Activated naive CD8-positive, alpha-beta T cell treated with anti-CD3 and anti-CD28 coated beads for 36 hours (primary cell): ENCODE results near the gene KCNA10. TPM values are rescaled to one million over a fixed set of nuclear protein-coding genes. Genes with fewer than 3 reads are reported as not detected.
A peak's percentile ranks its signal among the peaks of the same experiment; 100 is the strongest.
"Not testable (repeated sequence)": the region's sequence is repeated elsewhere in the genome, so short reads cannot be mapped to it uniquely, and the experiment has no call there.

Experiments
- DNase-seq: peaks from one replicate; pipeline ENCODE4 v3.0.0; 2021
- H3K27ac Mint-ChIP-seq: one replicate; pipeline ENCODE4 v1.8.0; 2022; ENCODE audit warnings: mild to moderate bottlenecking, moderate library complexity, mixed read lengths
- H3K27me3 Mint-ChIP-seq: one replicate; pipeline ENCODE4 v1.8.0; 2022; ENCODE audit warnings: mild to moderate bottlenecking, mixed read lengths
- H3K36me3 Mint-ChIP-seq: one replicate; pipeline ENCODE4 v1.8.0; 2021; ENCODE audit warnings: mild to moderate bottlenecking, mixed read lengths
- H3K4me1 Mint-ChIP-seq: one replicate; pipeline ENCODE4 v1.8.0; 2021; ENCODE audit warnings: mixed read lengths
- H3K4me3 Mint-ChIP-seq: one replicate; pipeline ENCODE4 v1.8.0; 2022; ENCODE audit warnings: mild to moderate bottlenecking, moderate library complexity, mixed read lengths
- H3K9me3 Mint-ChIP-seq: one replicate; pipeline ENCODE4 v1.8.0; 2022; ENCODE audit warnings: mixed read lengths
- total RNA-seq, 2 experiments: library from RNA; stranded (reverse); gene quantifications; one replicate each; pipeline ENCODE4 v1.2.3, GENCODE V29; 2021

Gene KCNA10
- total RNA-seq, 2 experiments from 2014 or later = not detected

DNA sequence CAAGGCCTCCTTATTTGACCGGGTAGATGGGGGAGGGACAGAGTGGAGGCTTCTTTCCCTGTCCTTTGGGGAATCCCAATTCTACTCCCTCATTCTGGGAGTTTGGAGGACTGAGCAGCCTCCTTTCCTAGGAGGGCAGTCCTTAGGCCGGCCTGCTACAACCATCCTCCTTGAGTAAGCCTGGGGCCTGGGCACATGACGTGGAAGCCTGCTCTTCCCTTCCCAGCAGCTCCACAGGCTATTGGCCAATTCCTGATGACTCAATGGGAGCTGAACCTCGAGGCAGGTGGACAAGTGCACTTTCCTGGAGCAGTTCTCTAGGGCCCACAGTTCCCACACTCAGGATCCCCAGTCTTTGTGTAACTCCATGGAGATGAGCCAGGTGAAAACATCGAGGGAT lies 3.1 kb downstream of the KCNA10 start:
- peaks cover 5% of the 10 kb centered on the region for H3K27me3 Mint-ChIP-seq
- no peaks in the 10 kb centered on the region for H3K4me1 Mint-ChIP-seq
- no peak overlapping the region for H3K4me3 Mint-ChIP-seq
- no peak for DNase-seq
- H3K27ac Mint-ChIP-seq = no peak overlapping the region
- H3K36me3 Mint-ChIP-seq = no peaks in the 10 kb centered on the region
- no peaks in the 10 kb centered on the region for H3K9me3 Mint-ChIP-seq

- Mint-ChIP-seq H3K27ac (no peak overlapping the region), H3K36me3 (no peaks in the 10 kb centered on the region), H3K9me3 (no peaks in the 10 kb centered on the region), H3K27me3 (peaks cover 5% of the 10 kb centered on the region), H3K4me3 (no peak overlapping the region), H3K4me1 (no peaks in the 10 kb centered on the region)
- DNase-seq = no peak
Observed at GRCh38 chr1:110515041-110515440, 3.9 kb downstream of the KCNA10 start.

GRCh38 chr1:110513511-110513910 lies 5.5 kb downstream of the KCNA10 start:
- Mint-ChIP-seq H3K4me3 (no peak overlapping the region), H3K36me3 (no peaks in the 10 kb centered on the region), H3K27ac (no peak overlapping the region), H3K9me3 (no peaks in the 10 kb centered on the region), H3K4me1 (no peaks in the 10 kb centered on the region), H3K27me3 (peaks cover 5% of the 10 kb centered on the region)
- no peak for DNase-seq

DNA sequence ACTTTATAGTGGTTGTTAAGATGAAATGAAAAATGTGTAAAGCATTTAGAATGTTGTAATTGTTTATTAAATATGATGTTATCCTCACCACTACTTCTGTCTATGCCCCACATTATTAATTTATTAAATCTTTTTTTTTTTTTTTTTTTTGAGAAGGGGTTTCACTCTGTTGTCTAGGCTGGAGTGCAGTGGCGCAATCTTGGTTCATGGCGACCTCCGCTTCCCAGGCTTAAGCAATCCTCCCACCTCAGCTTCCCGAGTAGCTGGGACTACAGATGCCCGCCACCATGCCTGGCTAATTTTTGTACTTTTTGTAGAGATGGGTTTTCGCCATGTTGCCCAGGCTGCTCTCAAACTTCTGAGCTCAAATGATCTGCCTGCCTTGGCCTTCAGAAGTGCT lies 7.5 kb downstream of the KCNA10 start:
- no peak for DNase-seq
- Mint-ChIP-seq H3K36me3 (no peaks in the 10 kb centered on the region), H3K9me3 (no peaks in the 10 kb centered on the region), H3K4me1 (no peaks in the 10 kb centered on the region), H3K27me3 (no peaks in the 10 kb centered on the region), H3K4me3 (no peak overlapping the region), H3K27ac (no peak overlapping the region)

- H3K27me3 Mint-ChIP-seq = not testable (repeated sequence)
Observed at GRCh38 chr1:110510921-110511320, 8.1 kb downstream of the KCNA10 start.

DNA sequence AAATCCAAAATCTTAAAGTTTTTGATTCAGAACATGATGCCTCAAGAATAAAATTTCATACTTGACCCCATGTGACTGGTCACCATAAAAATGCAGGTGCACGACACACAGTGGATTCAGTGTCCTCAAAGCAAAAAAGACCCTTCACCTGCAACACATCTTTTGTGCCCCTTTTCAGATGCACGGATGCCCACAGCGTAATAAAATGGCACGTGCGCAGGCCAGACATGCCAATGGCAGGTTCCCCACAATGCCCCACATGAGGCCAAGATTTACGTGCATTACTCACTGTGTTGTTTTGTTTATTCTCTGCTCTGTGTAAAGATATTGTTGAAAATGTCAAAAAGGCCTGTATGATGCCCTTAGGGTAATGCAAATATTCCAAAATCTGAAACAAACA lies 9.3 kb downstream of the KCNA10 start:
- no peak for DNase-seq
- no peaks in the 10 kb centered on the region for H3K4me1 Mint-ChIP-seq
- no peaks in the 10 kb centered on the region for H3K36me3 Mint-ChIP-seq
- no peak overlapping the region for H3K4me3 Mint-ChIP-seq
- H3K27me3 Mint-ChIP-seq = no peaks in the 10 kb centered on the region
- no peaks in the 10 kb centered on the region for H3K9me3 Mint-ChIP-seq
- H3K27ac Mint-ChIP-seq = no peak overlapping the region

More at GRCh38 chr1:110510921-110511320, 8.1 kb downstream of the KCNA10 start:
- not testable (repeated sequence) for H3K4me1 Mint-ChIP-seq, H3K9me3 Mint-ChIP-seq, H3K36me3 Mint-ChIP-seq, H3K27ac Mint-ChIP-seq, DNase-seq, H3K4me3 Mint-ChIP-seq

DNA sequence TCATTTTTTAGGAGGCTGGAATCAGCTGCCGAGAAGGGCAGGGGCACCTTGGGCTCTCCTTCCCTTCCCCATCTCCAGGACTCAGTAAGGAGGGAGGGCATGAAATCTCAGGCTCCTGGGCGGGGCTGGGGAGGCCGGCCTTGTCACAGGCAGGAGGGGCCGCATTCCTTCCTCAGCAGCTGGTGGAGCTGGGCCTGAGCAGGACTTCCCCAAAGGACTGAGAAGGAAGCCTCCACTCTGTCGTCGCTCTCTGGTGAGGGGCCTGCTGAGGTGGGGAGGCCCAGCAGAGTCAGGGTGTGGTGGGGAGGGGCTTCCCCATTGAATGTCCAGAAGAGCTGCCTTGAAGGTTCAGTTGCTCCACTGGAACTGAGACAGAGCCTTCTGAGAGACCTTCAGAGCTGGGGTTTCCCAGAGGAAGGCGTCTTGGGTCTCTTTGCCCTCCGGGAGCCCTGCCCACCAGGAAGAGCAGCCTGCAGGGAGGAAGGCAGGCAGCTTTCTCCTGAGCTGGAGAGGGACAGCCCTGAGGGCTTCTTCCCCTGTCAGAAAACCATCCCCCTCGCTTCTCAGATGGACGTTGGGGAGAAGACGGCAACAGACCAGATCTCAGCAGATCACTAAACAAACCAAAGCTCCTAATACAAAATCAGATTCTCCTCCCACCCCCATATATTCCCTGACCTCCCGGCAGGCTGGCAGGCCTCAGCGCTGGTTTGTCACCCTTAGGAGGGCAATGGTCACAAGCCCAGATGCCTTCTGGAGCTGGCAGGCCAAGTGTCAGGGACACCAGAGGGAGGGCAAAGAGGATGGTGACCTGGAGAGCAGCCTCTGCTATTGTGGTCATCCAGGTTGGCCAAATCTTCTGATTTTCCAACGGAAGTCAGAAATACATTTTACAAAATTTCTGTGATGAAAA lies 10.7 kb downstream of the KCNA10 start:
- DNase-seq = no peak
- H3K27ac Mint-ChIP-seq = no peak overlapping the region
- no peaks in the 10 kb centered on the region for H3K27me3 Mint-ChIP-seq
- H3K4me3 Mint-ChIP-seq = no peak overlapping the region
- H3K4me1 Mint-ChIP-seq = no peaks in the 10 kb centered on the region
- H3K36me3 Mint-ChIP-seq = no peaks in the 10 kb centered on the region
- H3K9me3 Mint-ChIP-seq = no peaks in the 10 kb centered on the region

DNA sequence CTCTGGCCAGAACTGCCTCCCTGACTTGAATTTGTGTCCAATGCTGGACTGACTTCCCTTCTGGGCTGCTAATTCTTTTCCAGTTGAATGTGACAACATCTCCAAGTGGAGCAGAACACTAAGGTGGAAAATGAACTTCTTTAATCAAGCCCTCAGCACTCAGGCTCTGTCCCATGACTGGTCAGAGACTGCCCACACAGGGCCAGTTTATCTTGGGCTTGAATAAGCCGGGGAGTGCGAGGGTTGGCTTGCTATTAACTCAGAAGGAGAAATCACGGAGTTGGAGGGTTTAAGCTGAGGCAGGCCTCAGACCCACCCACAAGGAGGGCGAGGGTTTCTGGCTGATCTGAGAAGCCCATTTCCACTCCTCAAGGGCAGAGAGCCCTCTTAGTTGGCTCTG lies 12.4 kb downstream of the KCNA10 start:
- H3K27me3 Mint-ChIP-seq = no peaks in the 10 kb centered on the region
- no peaks in the 10 kb centered on the region for H3K36me3 Mint-ChIP-seq
- no peak overlapping the region for H3K27ac Mint-ChIP-seq
- H3K4me1 Mint-ChIP-seq = no peaks in the 10 kb centered on the region
- DNase-seq = no peak
- no peak overlapping the region for H3K4me3 Mint-ChIP-seq
- H3K9me3 Mint-ChIP-seq = no peaks in the 10 kb centered on the region

DNA sequence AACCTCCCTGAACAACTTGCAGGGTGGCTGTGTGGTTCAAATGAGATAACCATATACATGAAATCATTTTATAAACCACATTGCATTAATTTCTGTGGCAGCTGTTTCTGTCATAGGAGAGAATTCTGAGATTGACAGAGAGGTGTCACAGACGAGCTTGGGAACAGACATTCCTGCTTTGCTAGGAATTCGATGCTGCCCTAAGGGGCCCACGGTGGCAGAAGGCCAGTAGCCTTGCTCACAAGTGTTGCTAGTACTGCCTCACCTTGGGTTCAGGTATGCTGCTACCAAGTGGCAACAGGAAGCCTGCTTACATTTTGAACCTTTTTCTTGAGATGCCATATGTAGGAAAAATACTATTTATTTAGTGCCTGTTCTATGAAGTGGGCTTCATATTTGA lies 13.4 kb downstream of the KCNA10 start:
- no peaks in the 10 kb centered on the region for H3K27me3 Mint-ChIP-seq

GRCh38 chr1:110504226-110504625 lies 14.7 kb downstream of the KCNA10 start:
- no peak overlapping the region for H3K27ac Mint-ChIP-seq

More for the DNA sequence above, 13.4 kb downstream of the KCNA10 start:
- Mint-ChIP-seq H3K27ac (no peak overlapping the region), H3K9me3 (no peaks in the 10 kb centered on the region), H3K36me3 (no peaks in the 10 kb centered on the region), H3K4me1 (no peaks in the 10 kb centered on the region), H3K4me3 (no peak overlapping the region)
- DNase-seq = no peak

DNA sequence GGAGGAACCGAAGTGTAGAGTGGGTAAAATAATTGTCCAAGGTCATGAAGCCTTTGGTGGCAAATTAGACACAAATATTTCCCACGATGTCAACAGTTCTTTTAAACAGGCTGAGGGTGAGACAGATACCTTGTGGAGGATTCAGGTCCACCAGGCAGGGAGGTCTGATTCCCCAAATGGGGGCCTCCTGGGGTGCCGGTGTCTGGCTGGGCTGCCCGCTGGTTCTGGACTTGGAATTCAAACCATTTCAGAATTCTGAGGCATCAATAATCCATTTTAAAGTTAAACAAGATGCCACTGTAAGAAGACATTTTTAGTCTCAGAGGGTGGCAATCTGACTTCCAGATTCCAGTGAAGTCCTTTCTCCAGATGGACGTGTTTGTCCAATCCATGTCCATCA lies 15.5 kb downstream of the KCNA10 start:
- Mint-ChIP-seq H3K4me1 (no peaks in the 10 kb centered on the region), H3K9me3 (no peaks in the 10 kb centered on the region), H3K27me3 (no peaks in the 10 kb centered on the region), H3K36me3 (no peaks in the 10 kb centered on the region), H3K4me3 (no peak overlapping the region), H3K27ac (no peak overlapping the region)
- DNase-seq = no peak

More at GRCh38 chr1:110504226-110504625, 14.7 kb downstream of the KCNA10 start:
- no peak for DNase-seq
- H3K9me3 Mint-ChIP-seq = no peaks in the 10 kb centered on the region
- H3K27me3 Mint-ChIP-seq = no peaks in the 10 kb centered on the region
- H3K36me3 Mint-ChIP-seq = no peaks in the 10 kb centered on the region
- no peaks in the 10 kb centered on the region for H3K4me1 Mint-ChIP-seq
- no peak overlapping the region for H3K4me3 Mint-ChIP-seq

GRCh38 chr1:110502402-110503151 lies 16.4 kb downstream of the KCNA10 start:
- Mint-ChIP-seq H3K27me3 (no peaks in the 10 kb centered on the region), H3K36me3 (no peaks in the 10 kb centered on the region)

DNA sequence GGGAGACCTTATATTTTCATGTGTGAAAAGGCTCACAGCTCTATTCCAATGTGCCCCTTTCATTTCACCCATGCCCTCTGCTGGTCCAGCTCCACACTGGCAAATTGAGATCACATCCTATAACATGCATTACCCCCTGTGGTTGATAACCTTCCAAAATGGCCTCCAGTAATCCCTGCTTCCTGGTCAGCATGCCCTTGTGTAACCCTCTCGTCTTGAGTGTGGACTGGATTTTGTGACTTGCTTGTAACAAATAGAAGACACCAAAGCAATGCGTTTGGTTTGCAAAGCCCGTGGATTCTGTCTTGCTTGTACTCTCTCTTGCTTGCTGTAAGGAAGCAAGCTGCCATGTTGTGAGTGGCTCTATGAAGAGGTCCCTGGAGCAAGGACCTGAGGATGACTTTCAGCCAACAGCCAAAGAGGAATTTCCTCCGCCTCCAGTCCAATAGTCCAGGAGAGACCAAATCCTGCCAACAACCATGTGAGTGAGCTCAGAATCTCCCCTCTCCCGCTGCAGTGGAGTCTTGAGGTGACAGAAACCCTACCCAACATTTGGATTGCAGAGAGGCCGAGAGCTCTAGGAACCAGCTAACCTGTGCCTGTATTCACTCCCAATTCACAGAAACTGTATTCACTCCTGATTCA lies 17.4 kb downstream of the KCNA10 start:
- no peak overlapping the region for H3K4me3 Mint-ChIP-seq
- H3K27me3 Mint-ChIP-seq = no peaks in the 10 kb centered on the region

More at GRCh38 chr1:110502402-110503151, 16.4 kb downstream of the KCNA10 start:
- no peak overlapping the region for H3K4me3 Mint-ChIP-seq
- H3K9me3 Mint-ChIP-seq = no peaks in the 10 kb centered on the region
- no peak overlapping the region for H3K27ac Mint-ChIP-seq
- no peak for DNase-seq
- no peaks in the 10 kb centered on the region for H3K4me1 Mint-ChIP-seq

DNA sequence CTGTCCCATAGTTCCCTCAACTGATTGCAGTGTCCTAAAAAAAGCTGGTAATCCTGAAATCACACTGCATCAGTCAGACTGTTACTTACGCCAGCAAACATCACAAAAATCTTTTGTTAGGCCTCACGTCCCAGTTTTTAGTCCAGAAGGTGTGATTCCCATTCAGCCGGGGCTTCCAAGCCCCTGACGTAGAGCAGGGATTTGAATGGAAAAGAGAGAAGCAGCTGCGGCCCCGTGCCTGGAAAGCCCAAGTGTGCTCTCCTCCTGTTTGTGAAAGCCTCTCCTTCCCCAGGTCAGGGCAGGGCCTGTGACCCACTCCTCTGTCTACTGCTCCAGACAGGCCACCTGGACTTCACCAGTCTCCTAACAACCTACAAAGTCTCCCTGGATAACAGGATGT lies 20.7 kb downstream of the KCNA10 start:
- no peak for DNase-seq
- no peaks in the 10 kb centered on the region for H3K9me3 Mint-ChIP-seq
- H3K4me3 Mint-ChIP-seq = no peak overlapping the region
- no peaks in the 10 kb centered on the region for H3K36me3 Mint-ChIP-seq
- no peaks in the 10 kb centered on the region for H3K4me1 Mint-ChIP-seq
- no peak overlapping the region for H3K27ac Mint-ChIP-seq
- H3K27me3 Mint-ChIP-seq = no peaks in the 10 kb centered on the region

More for the DNA sequence above, 17.4 kb downstream of the KCNA10 start:
- no peak overlapping the region for H3K27ac Mint-ChIP-seq
- no peak for DNase-seq
- no peaks in the 10 kb centered on the region for H3K9me3 Mint-ChIP-seq
- H3K36me3 Mint-ChIP-seq = no peaks in the 10 kb centered on the region
- H3K4me1 Mint-ChIP-seq = no peaks in the 10 kb centered on the region

DNA sequence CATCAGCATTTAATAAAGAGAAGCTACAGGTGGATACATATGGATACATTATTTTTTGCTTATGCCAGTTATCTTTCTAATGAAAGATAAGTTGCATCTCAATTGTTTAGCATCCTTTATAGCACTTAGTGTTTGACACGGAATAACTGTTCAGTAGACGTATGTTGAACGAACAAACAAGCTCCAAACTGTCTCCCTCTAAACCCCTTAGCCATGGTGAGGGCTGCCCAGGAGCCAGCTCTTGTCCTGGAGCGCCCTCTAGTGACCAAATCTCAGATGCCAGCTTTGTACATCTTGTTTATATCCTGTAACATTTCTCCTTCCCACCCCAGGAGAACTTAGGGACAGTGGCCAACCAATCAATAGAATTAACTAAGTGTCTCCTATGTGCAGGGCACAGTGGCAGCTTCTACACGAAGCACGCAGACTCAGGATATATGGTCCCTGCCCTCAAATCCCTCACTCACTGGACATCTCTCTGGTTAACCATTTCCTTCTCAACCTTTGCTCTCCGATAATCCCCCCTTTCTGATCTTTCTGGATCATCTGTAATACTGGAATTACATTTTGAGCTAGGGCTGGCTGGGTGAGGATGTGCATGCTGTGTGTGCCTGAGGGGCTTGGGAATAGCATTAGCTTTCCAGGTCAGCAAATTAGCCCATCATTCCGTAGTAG lies 22.9 kb downstream of the KCNA10 start:
- no peaks in the 10 kb centered on the region for H3K36me3 Mint-ChIP-seq
- no peak overlapping the region for H3K27ac Mint-ChIP-seq
- H3K9me3 Mint-ChIP-seq = no peaks in the 10 kb centered on the region
- H3K4me1 Mint-ChIP-seq = no peaks in the 10 kb centered on the region
- peak; percentile 66 for DNase-seq
- H3K4me3 Mint-ChIP-seq = no peak overlapping the region
- no peaks in the 10 kb centered on the region for H3K27me3 Mint-ChIP-seq
